Measurements from ENCODE around the gene ANO9.

DNA sequence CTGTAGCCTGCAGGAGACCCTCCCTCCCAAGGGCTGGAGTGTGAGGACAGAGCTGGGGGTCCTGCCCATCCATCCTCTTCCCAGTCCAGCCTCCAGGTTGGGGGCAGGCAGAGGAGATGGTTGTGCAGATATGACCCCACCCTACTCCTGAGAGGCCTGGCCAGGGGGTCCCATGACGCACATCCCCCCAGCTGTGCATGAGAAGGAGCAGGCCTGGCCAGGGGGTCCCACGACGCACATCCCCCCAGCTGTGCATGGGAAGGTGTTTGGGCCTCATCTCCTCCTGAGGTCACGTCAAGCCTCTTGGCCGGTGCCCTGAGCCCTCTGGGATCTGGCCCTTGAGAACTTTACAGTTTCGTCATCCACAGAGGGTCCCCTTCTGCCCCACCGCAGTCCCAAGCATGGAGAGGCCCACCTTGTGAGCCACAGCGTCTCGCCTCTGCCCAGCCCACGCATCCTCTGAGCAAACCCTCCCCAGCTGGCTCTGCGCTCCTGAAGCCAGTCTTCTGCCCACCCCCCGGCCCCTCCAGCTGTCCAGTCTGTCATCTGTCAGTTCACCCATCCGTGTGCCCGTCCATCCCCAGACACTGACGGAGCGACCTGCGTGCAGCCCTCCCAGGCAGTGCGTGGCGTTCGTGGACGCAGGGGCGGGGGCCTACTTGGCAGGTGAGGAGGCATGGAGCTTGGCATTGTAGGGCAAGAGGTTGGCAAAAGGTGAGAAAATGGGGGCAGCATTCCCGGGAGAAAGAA is 2.3 kb downstream of the ANO9 start:
- no peak for TF ChIP-seq CTCF (IDR thresholded peaks at IDR 0.05; ENCODE audit: low read length)
- TF ChIP-seq EZH2 (optimal IDR thresholded peaks at IDR 0.05; ENCODE audit: low read depth, low read length): no peak
- TF ChIP-seq EZH2phosphoT487 (IDR thresholded peaks at IDR 0.05; ENCODE audit: low read length): no peak
